HCT116 (cell line): Measurements from ENCODE around the gene FGF8. TPM values are rescaled to one million over a fixed set of nuclear protein-coding genes. Genes with fewer than 3 reads are reported as not detected.

Experiments used
- ATAC-seq: fragments of 200-7000 bp; cut with Tn5 transposase; 2 replicates; pipeline ENCODE4 v1.9.1; 2020; ENCODE audit warnings: mild to moderate bottlenecking, moderate library complexity
- BruUV-seq: library from RNA; stranded (reverse); fragments of 400-500 nt; replicated peaks from 2 replicates; lab custom pipeline; 2021; lab: Mats Ljungman, UMichigan
- CTCF ChIA-PET: fragments of 300-600 bp; sonication (Branson Sonifier 250); formaldehyde crosslinking; loops from one replicate; lab custom pipeline; 2021; ENCODE audit warnings: antibody characterized with exemption; lab: Charles Lee
- POLR2A ChIA-PET: fragments of 300-600, 350-600 bp; sonication (Branson Sonifier 250); formaldehyde crosslinking; loops from one replicate; lab custom pipeline; 2021; ENCODE audit warnings: antibody characterized with exemption; lab: Charles Lee
- RAD21 ChIA-PET, 2 experiments: fragments of 300-600 bp; sonication (Branson Sonifier 250); formaldehyde crosslinking; loops; one replicate each; lab custom pipeline; 2023; ENCODE audit warnings: low total read pairs in 2 of 2; ENCODE audit not compliant: uncharacterized antibody in 2 of 2, unreplicated experiment in 2 of 2, low non-redundant PET in 1 of 2; lab: Charles Lee
- DNase-seq: peaks from one replicate; pipeline ENCODE4 v3.0.0-alpha.2; 2010; ENCODE audit warnings: low read depth, low spot score
- H2AFZ ChIP-seq: fragments of 200-600 bp; shearing (Covaris generic), sonication (generic); 2 replicates; pipeline ENCODE4 v1.6.1; 2017; ENCODE audit warnings: low read depth, mixed run types, mixed read lengths, antibody characterized with exemption, low read length; ENCODE audit not compliant: poor library complexity, severe bottlenecking
- H3K27ac ChIP-seq: 2 replicates; pipeline ENCODE4 v1.5.1; 2012; ENCODE audit warnings: low read depth, low read length
- H3K27me3 ChIP-seq: fragments of 200-600 bp; sonication (generic); 2 replicates; pipeline ENCODE4 v1.6.1; 2016; ENCODE audit warnings: mixed run types, low read length, mixed read lengths; ENCODE audit not compliant: insufficient read depth
- H3K36me3 ChIP-seq, 2 experiments: fragments of 200-500 bp in 1 of 2; fragments of 200-600 bp in 1 of 2; sonication (Bioruptor generic) in 1 of 2; sonication (generic) in 1 of 2; 2 replicates each; pipeline versions ENCODE4 v1.5.1 to v1.6.1; 2014 to 2016; ENCODE audit warnings: low read length in 2 of 2, inconsistent platforms in 1 of 2, mixed read lengths in 1 of 2, mixed run types in 1 of 2; ENCODE audit not compliant: insufficient read depth in 2 of 2, control insufficient read depth in 1 of 2
- H3K4me1 ChIP-seq, 2 experiments: fragments of 200-600 bp in 1 of 2; sonication (generic) in 1 of 2; 2 replicates each; pipeline versions ENCODE4 v1.5.1 to v1.6.1; 2012 to 2017; ENCODE audit warnings: low read length in 2 of 2, inconsistent platforms in 1 of 2, mild to moderate bottlenecking in 1 of 2, mixed read lengths in 1 of 2, mixed run types in 1 of 2, moderate library complexity in 1 of 2; ENCODE audit not compliant: insufficient read depth in 2 of 2, control insufficient read depth in 1 of 2
- H3K4me2 ChIP-seq: fragments of 200-600 bp; sonication (generic); 2 replicates; pipeline ENCODE4 v1.6.1; 2017; ENCODE audit warnings: mixed run types, low read length, mixed read lengths
- H3K4me3 ChIP-seq, 2 experiments: fragments of 200-600 bp in 1 of 2; sonication (generic) in 1 of 2; replicated peaks in 1 of 2; 2 replicates each; pipeline ENCODE4 v1.5.1; 2011 to 2016; ENCODE audit warnings: low read length in 2 of 2, control low read depth in 1 of 2, low read depth in 1 of 2, mild to moderate bottlenecking in 1 of 2, mixed read lengths in 1 of 2, mixed run types in 1 of 2
- H3K79me2 ChIP-seq: fragments of 200-600 bp; sonication (generic); 2 replicates; pipeline ENCODE4 v1.6.1; 2017; ENCODE audit warnings: mild to moderate bottlenecking, mixed run types, low read length, moderate library complexity, mixed read lengths; ENCODE audit not compliant: insufficient read depth
- H3K9ac ChIP-seq: fragments of 200-600 bp; sonication (generic); 2 replicates; pipeline ENCODE4 v1.6.1; 2016; ENCODE audit warnings: low read length, mixed read lengths
- H3K9me2 ChIP-seq: fragments of 200-600 bp; sonication (generic), shearing (Covaris generic); 2 replicates; pipeline ENCODE4 v1.6.1; 2017; ENCODE audit warnings: mixed run types, mild to moderate bottlenecking, moderate library complexity; ENCODE audit not compliant: insufficient read depth
- H3K9me3 ChIP-seq, 2 experiments: fragments of 200-500 bp in 1 of 2; fragments of 200-600 bp in 1 of 2; sonication (Bioruptor generic) in 1 of 2; sonication (generic) in 1 of 2; 2 replicates each; pipeline ENCODE4 v1.6.1; 2014 to 2017; ENCODE audit warnings: low read length in 2 of 2, mixed read lengths in 2 of 2, inconsistent platforms in 1 of 2, low read depth in 1 of 2, mild to moderate bottlenecking in 1 of 2, mixed run types in 1 of 2, moderate library complexity in 1 of 2; ENCODE audit not compliant: control insufficient read depth in 1 of 2, insufficient read depth in 1 of 2
- H4K20me1 ChIP-seq: fragments of 200-600 bp; sonication (generic), shearing (Covaris generic); 2 replicates; pipeline ENCODE4 v1.6.1; 2017; ENCODE audit warnings: mixed run types, mild to moderate bottlenecking, moderate library complexity; ENCODE audit not compliant: insufficient read depth
- CBX3 ChIP-seq: IDR thresholded peaks from 2 replicates; pipeline ENCODE4 v1.6.1; 2012; ENCODE audit warnings: low read depth
- CEBPB ChIP-seq: IDR thresholded peaks from 2 replicates; pipeline ENCODE4 v1.6.1; 2012; ENCODE audit warnings: low read depth
- EGR1 ChIP-seq: IDR thresholded peaks from 2 replicates; pipeline ENCODE4 v1.6.1; 2012; ENCODE audit warnings: low read depth
- ELF1 ChIP-seq: IDR thresholded peaks from 2 replicates; pipeline ENCODE4 v1.6.1; 2012; ENCODE audit warnings: low read depth, borderline replicate concordance
- EZH2phosphoT487 ChIP-seq: fragments of 200-600 bp; IDR thresholded peaks from 2 replicates; pipeline ENCODE4 v1.6.1; 2018; ENCODE audit warnings: antibody characterized with exemption, borderline replicate concordance
- FOSL1 ChIP-seq: IDR thresholded peaks from 2 replicates; pipeline ENCODE4 v1.6.1; 2012; ENCODE audit warnings: low read depth
- POLR2AphosphoS5 ChIP-seq: IDR thresholded peaks from 2 replicates; pipeline ENCODE4 v1.6.1; 2011; ENCODE audit warnings: mild to moderate bottlenecking, low read depth, low read length, moderate library complexity
- RAD21 ChIP-seq: IDR thresholded peaks from 2 replicates; pipeline ENCODE4 v1.6.1; 2012; ENCODE audit warnings: low read depth, mild to moderate bottlenecking
- SIN3A ChIP-seq: IDR thresholded peaks from 2 replicates; pipeline ENCODE4 v1.6.1; 2012; ENCODE audit warnings: low read depth
- SP1 ChIP-seq: IDR thresholded peaks from 2 replicates; pipeline ENCODE4 v1.6.1; 2012; ENCODE audit warnings: low read depth
- SRF ChIP-seq: IDR thresholded peaks from 2 replicates; pipeline ENCODE4 v1.6.1; 2012; ENCODE audit warnings: low read depth
- TCF7L2 ChIP-seq: IDR thresholded peaks from 2 replicates; pipeline ENCODE4 v1.7.0; 2011; ENCODE audit warnings: borderline replicate concordance, inconsistent platforms; ENCODE audit not compliant: insufficient read depth, insufficient read length; ENCODE audit errors: extremely low read depth
- YY1 ChIP-seq: IDR thresholded peaks from 2 replicates; pipeline ENCODE4 v1.6.1; 2011; ENCODE audit warnings: low read length, low read depth, moderate library complexity, mild to moderate bottlenecking; ENCODE audit not compliant: insufficient replicate concordance; ENCODE audit errors: extremely low read depth
- ZFX ChIP-seq: fragments of 450-650 bp; IDR thresholded peaks from 2 replicates; pipeline ENCODE4 v1.6.1; 2017
- ZNF274 ChIP-seq: fragments of 200-500 bp; sonication (Bioruptor generic); IDR thresholded peaks from 2 replicates; pipeline ENCODE4 v1.6.1; 2014; ENCODE audit warnings: mild to moderate bottlenecking, low read depth, low read length, inconsistent platforms
- intact Hi-C: fragments of 100-400 bp; cut with micrococcal nuclease; formaldehyde crosslinking; loops from 2 replicates; pipeline ENCODE4 v1.10.0; 2022
- total RNA-seq: library from RNA; stranded (reverse); gene quantifications from one replicate; pipeline ENCODE4 v1.2.1, GENCODE V29; 2021; ENCODE audit not compliant: unreplicated experiment
- TF ChIP-seq, protein P1 (sequence below): IDR thresholded peaks from 2 replicates; pipeline ENCODE4 v1.6.1; 2012; ENCODE audit warnings: low read depth
- TF ChIP-seq, protein P2 (sequence below): IDR thresholded peaks from 2 replicates; pipeline ENCODE4 v1.6.1; 2012

The FGF8 gene
- total RNA-seq, 1 experiment from 2014 or later: 2.7 TPM

DNA sequence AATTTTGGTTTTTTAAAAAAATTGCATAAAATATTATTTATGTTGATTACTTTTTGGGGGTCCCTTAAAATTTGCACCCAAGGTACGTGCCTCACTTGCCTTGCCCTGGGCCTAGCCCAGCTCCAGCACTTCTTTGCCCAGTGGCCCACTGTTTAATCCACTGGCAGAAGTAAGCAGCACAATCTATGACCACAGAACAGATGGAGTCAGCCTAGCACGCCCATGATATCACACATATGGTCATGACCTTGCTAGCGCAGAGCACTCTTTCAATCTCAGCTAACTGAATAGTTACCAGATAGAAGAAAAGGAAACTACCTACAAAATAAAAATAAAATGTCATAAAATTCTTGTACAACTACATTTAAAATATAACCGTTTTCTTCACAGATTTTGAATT is 36.7 kb upstream of the FGF8 start:
- Histone ChIP-seq H3K4me3 (no peak overlapping the region), H3K4me2 (no peak overlapping the region), H3K9me2 (no peaks in the 10 kb centered on the region), H2AFZ (no peak overlapping the region), H3K9me3 (no peaks in the 10 kb centered on the region), H3K36me3 (peaks cover 43 to 53% of the 10 kb centered on the region in 2 experiments), H3K27ac (no peak overlapping the region), H3K4me1 (peaks cover 12 to 16% of the 10 kb centered on the region in 2 experiments), H3K9ac (no peak overlapping the region)
- DNase-seq: no peak
- no TSS peak for BruUV-seq
- POLR2A ChIA-PET: no interaction called here
- TF ChIP-seq POLR2AphosphoS5: no peak
- TF ChIP-seq FOSL1: no peak
- TF ChIP-seq, all 23 proteins: peak for 0
- peaks cover 36% of the 10 kb centered on the region; the same call in 1 of the 2 replicates for H4K20me1 ChIP-seq
- ChIA-PET CTCF (no interaction called here), RAD21 (no interaction called here)
- H3K79me2 ChIP-seq: peaks cover 100% of the 10 kb centered on the region
- intact Hi-C loops: no loop called here
- ATAC-seq: no peak
- H3K27me3 ChIP-seq: no peaks in the 10 kb centered on the region

DNA sequence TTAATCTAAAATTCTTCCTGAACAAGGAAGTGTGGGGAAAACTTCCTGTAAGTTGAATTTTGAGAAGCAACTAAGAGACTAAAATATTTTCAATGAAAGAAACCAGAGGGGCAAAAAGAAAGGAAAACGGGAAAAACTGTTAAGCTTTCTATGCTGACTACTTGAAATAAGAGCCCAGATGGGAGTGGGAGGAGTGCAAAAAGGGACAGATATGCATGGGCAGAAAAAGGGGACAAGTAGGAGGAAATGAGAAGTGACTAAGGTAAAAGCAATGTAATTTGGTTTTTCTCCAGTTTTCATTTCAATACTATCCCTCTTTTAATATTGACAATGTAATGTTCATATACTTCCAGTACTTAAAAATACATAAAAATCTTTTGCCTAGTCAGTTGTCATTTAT is 31.2 kb upstream of the FGF8 start:
- Histone ChIP-seq H3K27me3 (no peaks in the 10 kb centered on the region), H3K27ac (no peak overlapping the region), H3K9me3 (no peaks in the 10 kb centered on the region), H4K20me1 (peaks cover 15% of the 10 kb centered on the region; the same call in 1 of the 2 replicates), H3K79me2 (peaks cover 90% of the 10 kb centered on the region), H3K9me2 (no peaks in the 10 kb centered on the region), H3K4me3 (no peak overlapping the region), H3K9ac (no peak overlapping the region), H3K36me3 (peaks cover 64 to 80% of the 10 kb centered on the region in 2 experiments), H3K4me2 (no peak overlapping the region), H3K4me1 (no peaks in the 10 kb centered on the region), H2AFZ (no peak overlapping the region)
- RAD21 ChIA-PET: no interaction called here
- DNase-seq (no peak), ATAC-seq (no peak)
- intact Hi-C loops: no loop called here
- BruUV-seq: no TSS peak
- CTCF ChIA-PET: no interaction called here
- POLR2A ChIA-PET: no interaction called here
- TF ChIP-seq FOSL1: no peak
- TF ChIP-seq SIN3A: no peak
- TF ChIP-seq, protein P1, sequence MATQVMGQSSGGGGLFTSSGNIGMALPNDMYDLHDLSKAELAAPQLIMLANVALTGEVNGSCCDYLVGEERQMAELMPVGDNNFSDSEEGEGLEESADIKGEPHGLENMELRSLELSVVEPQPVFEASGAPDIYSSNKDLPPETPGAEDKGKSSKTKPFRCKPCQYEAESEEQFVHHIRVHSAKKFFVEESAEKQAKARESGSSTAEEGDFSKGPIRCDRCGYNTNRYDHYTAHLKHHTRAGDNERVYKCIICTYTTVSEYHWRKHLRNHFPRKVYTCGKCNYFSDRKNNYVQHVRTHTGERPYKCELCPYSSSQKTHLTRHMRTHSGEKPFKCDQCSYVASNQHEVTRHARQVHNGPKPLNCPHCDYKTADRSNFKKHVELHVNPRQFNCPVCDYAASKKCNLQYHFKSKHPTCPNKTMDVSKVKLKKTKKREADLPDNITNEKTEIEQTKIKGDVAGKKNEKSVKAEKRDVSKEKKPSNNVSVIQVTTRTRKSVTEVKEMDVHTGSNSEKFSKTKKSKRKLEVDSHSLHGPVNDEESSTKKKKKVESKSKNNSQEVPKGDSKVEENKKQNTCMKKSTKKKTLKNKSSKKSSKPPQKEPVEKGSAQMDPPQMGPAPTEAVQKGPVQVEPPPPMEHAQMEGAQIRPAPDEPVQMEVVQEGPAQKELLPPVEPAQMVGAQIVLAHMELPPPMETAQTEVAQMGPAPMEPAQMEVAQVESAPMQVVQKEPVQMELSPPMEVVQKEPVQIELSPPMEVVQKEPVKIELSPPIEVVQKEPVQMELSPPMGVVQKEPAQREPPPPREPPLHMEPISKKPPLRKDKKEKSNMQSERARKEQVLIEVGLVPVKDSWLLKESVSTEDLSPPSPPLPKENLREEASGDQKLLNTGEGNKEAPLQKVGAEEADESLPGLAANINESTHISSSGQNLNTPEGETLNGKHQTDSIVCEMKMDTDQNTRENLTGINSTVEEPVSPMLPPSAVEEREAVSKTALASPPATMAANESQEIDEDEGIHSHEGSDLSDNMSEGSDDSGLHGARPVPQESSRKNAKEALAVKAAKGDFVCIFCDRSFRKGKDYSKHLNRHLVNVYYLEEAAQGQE: no peak
- no peak for TF ChIP-seq CEBPB
- TF ChIP-seq, protein P2, sequence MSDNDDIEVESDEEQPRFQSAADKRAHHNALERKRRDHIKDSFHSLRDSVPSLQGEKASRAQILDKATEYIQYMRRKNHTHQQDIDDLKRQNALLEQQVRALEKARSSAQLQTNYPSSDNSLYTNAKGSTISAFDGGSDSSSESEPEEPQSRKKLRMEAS: no peak
- no peak for TF ChIP-seq TCF7L2
- no peak for TF ChIP-seq EZH2phosphoT487
- TF ChIP-seq CBX3: no peak
- TF ChIP-seq POLR2AphosphoS5: no peak
- no peak for TF ChIP-seq EGR1
- no peak for TF ChIP-seq ZFX
- TF ChIP-seq YY1: no peak
- TF ChIP-seq ELF1: no peak
- no peak for TF ChIP-seq ZNF274
- no peak for TF ChIP-seq SP1
- no peak for TF ChIP-seq SRF
- no peak for TF ChIP-seq RAD21
